HG03460 (cell line): ENCODE results near the gene STX10.

Source experiments
- ATAC-seq: cut with Tn5 transposase; IDR thresholded peaks from one replicate; pipeline ENCODE4 v1.9.1; 2021; ENCODE audit not compliant: unreplicated experiment

The STX10 gene

DNA sequence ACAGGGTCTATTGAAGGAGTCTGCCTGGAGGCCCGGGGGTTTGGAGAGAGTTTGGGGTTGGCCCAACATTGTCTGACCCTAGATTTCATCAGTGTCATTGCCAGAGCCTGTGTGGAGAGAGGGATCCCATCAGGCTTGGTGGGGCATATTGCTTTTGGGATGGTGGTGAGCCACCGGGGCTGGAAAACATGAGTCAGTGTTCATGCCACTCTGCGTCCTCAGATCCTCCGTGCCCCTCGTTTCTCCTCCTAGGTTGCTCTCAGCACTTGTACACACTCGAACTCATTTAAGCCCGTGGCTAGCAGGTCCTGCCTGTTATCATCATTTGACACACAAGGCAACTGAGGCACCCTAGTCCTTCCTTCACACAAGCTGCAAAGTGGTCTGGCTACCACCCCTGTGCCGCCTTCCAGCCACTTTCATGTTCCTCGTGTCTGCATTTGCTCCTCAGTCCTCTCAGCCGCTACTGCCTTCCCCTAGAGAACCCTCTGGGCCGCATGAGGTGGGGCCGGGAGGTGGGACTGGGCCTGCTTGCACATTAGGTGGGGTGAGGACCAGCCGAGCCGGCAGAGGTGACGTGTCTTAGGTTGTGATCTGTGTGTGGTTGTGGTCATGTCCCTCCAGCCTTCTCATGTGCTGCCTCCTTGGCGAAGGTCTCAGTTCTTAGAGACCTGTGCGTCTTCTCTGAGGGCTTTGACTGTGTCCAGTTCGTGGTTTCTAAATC lies 28.5 kb downstream of the STX10 start:
- ATAC-seq = no peak

DNA sequence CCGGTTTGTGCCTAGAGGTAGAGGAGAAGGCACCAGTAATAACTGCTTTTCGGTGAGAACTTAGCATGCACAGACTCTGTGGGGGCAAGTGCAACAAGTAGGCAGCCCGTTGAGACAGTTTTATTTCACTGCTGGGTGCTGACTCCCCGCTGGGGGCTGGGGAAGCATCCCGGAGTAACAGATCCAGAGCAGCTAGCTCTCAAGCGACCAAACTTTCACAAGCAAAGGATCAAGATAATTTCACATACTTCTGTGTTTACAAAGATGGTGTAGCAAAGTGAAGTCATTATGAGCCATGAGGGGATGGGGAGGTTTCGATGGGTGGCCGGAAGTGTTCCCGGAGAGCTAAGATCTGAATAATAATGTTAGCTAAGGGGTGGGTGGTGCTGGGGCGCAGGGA lies 29.4 kb downstream of the STX10 start:
- no peak for ATAC-seq

DNA sequence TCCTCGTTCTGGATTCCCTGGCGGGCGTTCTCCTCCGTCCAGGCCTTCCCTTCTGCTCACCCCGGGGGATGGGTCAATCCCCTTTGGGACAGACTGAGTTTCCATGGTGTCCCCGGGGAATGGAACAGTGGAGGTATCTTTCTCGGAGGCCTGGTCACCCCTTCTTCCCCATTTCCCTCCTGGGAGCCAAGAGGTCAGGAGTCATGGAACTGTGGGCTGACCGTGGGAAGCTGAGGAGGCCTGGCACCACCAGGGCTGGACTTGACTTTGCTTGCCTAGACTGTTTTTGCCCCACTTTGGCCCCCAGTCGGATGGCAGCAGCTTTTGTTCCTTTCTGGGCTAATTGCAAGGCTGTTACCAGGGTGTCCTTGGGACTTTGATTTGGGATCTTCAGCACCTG lies 30.1 kb downstream of the STX10 start:
- no peak for ATAC-seq

DNA sequence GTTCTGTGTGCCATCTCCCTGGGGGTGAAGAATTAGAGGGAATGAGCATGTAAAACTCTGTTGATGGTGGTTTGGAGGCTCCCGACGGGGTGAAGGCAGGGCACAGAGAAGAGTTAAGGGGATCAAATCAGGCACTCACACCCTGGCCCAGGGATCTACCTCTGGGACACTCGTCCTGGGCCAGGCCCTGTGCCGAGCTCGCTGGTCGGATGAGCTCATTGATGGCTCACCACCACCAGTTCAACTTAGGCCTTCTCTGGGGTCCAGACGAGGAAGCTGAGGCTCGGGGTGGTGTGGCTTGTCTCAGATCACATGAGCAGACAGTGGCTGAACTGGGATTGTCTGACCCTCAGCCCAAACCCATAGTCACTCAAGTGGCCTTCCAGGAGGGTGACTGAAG lies 30.5 kb downstream of the STX10 start:
- ATAC-seq = no peak

DNA sequence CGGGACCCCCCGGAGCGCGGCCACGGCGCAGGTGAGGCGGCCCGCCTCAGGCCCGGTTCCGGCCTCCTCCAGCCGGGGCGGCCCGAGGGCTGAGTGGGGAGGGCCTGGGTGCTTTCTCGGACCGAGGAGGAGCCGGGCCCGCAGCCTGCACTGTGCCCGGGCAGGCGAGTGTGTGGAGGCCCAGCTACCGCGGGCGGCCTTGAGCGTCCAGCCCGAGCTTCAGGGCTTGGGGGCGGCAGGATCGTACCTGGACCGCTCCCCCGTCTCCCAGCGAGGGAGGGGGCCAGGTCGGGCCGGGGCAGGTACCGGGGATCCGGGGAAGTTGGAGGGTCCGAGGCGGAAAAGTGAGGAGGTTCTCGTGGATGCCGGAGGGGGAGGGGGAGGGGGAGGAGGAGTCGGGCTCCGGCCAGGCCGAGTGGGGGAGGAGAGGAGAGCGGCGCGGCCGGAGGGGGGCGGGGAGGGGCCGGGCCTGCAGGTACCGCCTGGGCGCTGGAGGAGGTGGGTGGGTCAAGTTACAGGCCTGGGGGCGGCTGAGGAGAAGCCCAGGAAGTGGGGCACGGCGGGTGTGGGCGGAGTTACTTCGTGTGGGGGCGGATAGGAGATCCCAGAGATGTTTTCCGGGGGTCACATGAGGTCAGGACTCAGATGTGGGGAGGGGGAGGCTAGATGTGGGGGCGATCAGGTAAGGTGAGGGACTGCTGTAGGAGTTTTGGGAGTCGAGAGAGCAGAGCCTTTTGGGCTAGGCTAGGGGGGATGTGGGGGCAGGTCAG lies 31.6 kb downstream of the STX10 start:
- ATAC-seq = no peak

DNA sequence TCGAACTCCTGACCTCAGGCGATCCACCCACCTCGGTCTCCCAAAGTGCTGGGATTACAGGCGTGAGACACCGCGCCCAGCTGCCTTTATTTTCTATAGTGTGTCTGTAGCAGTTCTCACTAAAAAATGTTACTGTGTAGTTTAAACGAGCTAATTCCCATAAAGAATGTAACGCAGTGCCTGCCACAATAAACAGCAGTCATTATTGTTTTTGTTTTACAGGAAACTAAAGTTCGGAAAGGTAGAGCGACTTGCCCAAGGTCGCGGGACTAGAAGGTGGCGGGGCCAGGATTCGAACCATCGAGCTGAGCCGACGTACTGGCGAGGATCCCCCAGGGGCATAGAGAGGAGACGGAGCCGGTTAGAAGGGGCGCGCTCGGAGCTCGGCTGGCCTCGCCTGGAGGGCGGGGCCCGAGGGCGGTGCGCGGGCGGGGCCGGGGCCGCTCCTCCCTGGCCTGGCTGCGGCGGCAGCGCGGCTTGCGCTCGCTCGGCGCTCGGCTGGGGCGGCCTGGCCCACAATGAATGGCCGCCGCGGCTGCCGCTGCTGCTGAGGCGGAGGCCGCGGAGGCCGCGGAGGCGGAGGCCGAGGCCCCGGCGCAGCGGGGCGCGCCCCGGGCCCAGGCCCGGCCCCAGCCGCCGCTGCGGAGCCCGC lies 32.3 kb downstream of the STX10 start, which contains the start of gene NACC1:
NACC1 (plus strand) TSS at position 493 of the 652 bp plus-strand sequence. CDS start 16,944 bp downstream, outside the sequence.
- ATAC-seq = peak; percentile 64

DNA sequence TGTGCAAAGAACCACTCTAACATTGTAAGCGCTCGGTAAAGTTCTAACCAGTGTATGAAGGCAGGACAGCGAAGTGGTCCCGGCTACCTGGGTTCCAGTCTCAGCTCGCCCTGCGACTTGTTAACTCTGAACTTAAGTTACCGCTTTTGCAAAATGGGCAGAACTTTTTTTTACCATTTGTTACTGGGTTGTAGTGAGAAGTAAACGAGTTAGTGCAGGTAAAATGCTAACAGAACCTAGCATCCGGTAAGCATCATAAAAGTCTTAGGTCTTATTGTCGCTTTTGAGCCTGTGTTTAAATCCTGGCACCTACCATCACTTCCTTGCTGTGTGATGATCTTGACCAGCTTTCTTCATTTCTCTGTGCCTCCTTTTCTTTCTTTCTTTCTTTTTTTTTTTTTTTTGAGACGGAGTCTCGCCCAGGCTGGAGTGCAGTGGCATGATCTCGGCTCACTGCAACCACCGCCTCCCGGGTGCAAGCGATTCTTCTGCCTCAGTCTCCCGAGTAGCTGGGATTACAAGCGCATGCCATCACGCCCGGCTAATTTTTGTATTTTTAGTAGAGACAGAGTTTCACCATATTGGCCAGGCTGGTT lies 32.9 kb downstream of the STX10 start:
- ATAC-seq = no peak

DNA sequence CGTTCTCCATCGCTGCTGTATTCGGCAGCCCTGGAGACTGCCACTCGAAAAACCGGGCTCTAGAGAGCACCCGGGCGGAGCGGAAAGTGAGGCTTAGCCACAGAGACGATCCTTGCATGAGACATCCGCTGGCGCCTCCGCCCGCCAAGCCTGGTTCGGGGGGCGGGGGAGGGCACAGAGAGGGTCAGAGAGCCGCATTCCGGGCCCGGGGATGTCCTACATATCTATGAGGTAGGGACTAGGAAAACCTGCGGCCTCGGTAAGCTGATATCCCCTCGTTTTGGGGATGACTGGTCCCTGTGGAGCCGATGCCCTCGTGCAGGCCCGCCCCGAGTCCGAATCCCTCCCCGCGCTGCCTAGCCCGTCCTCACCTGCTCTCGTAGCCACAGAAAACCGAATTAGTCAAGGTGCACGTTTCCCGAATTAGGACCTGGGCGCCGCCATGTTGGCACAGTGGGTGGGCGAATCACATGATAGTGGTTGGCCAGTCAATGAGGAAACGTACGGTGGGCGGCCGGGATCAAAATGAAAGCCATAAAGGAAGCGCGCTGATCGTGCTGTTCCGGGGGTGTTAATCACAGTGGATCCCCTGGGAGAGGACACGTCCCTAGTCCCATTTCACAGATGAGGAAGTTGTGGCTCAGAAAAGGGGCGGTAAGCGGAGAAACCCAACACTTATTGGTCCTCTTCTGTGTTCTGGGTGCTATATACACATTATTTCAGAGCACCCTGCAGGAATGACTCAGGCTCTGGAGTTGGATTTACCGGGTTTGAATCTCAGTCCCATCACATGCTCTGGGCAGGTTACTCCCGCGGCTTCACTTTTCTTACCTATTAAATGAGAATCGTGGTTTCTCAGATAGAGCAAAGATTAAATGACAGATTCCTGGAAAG lies 33.6 kb downstream of the STX10 start, which contains the start of gene TRMT1:
TRMT1 (minus strand) TSS at position 459 of the 894 bp plus-strand sequence; CDS start at position 118, 341 bp downstream.
- ATAC-seq = peak; percentile 52

DNA sequence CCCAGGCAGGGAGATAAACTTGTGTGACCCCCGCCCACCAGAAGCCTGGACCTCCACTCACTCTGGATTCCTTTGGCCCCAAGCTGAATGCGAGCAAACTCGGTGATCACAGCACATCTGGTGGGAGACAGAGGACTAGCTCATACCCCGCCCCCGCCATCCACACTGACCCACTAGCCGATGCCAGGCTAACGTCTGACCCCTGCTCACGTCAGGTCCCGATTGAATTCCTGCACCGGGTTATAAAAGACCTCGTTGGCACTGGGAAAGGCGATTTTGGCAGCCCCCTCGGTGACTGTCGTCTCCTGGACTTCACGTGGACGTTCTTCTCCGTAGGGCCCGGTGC lies 34.3 kb downstream of the STX10 start:
- no peak for ATAC-seq

DNA sequence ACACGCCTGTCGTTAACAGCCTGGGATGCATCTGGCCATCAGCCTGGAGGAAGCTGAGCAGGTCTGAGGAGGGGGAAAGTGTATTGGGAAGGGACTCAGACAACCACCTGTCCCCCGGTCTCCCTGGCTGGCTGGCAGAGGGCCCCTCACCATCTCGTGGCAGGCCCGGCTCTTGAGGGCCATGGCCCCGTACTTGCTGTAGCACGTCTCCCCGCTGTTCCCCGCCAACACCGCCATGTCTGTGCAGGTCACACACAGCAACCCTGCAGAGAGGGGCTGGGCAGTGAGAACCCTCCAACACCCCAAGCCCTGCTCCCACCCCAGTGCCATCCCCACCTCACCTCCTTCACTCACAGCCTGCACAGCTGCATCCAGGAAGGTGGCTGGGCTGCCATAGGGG lies 37.6 kb downstream of the STX10 start:
- no peak for ATAC-seq

DNA sequence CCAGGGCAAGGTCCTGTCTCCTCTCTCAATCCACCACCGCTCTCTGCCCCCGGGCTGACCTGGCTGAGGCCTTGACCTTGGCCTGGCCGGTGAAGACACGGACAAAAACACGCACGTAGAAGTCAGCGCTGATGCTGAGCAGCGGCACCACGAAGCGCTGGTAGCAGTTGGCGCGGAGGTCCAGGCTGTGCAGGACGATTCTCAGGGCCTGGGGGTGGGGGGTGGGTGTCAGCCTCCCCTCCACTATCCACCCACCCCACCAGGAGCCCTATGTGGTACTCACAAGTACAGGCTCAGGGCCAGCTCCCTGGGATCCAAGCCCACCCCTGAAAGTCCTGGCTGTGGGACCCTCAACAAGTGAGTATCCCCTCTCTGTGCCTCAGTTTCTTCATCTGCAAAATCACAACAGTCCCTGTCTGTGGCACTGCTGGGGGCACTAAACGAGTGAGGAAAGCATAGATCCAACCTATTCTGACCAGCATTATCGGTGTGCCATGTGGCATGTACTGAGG lies 40.0 kb downstream of the STX10 start:
- no peak for ATAC-seq

DNA sequence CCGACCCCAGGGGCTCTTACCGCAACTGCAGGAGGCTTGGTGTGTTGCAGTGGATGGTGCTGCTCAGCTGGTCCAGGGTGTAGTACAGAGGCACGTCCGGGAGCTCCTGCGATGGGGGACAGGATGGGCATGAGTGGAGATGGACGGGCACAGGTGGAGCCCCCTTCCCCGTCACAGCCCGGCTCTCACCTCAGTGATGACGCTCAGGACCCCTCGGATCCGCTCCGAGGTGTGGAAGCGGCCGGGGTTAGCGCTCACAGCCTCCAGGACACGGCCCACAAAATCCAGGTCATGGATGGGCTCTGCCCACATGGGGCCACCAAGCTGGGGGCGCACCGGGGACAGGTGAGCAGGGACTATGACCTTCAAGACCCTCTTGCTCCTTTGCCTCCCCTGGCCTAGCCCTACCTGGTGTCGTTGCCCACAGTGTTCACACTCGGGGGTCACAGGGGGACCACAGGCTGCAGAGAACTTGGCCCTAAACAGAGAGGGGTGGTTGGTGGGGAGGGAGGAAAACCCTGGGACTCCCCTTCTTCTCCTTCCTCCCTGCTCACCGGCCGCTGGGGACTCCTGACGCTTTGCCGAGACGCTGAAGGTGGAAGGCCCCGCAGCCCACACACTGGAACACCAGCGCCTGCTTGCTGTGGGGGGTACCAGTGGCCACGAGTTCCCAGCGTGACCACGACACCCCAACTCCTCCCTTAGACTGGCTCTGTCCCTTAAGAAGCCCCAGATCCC lies 40.6 kb downstream of the STX10 start:
- ATAC-seq = no peak

DNA sequence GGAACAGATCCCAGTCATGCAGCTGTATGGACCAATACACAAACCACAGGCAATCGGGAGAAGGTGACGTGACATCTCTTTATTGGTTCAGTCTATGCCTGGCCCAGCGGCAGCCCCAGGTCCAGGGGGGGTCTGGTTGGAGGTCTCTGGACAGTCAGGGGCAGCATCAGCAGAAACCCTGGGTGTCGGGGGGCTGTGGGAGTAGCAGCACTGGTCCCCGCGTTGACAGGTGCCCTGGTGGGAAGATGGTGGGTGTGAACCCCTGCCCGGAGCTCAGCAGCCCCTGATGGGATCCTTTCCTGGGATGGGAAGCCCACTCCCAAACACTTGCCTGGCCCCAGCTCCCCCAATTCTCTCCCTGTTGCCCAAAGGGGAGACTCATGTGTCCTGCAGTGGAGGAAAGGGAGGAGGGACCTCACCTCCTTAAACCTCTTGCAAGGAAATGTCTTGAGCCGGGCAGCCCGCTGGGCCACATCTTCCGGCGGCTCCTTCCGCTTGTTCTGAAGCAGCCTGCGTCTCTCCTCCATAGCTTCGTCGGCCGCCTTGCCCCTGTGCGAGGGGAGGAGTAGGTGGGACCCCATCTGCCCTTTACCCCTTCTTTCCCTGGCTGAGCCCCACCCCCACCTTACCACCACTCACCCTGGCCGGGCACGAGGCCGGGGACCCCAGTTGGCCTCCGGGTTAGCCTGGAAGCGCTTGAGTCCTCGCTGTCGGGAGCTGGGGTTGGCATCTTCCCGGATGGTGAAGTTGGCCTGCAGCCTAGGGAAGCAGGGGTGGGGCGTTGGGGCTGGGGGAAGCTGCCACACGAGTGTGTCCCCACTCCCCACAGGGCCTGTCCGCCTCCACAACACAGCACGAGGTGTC lies 45.1 kb downstream of the STX10 start:
- ATAC-seq = no peak

DNA sequence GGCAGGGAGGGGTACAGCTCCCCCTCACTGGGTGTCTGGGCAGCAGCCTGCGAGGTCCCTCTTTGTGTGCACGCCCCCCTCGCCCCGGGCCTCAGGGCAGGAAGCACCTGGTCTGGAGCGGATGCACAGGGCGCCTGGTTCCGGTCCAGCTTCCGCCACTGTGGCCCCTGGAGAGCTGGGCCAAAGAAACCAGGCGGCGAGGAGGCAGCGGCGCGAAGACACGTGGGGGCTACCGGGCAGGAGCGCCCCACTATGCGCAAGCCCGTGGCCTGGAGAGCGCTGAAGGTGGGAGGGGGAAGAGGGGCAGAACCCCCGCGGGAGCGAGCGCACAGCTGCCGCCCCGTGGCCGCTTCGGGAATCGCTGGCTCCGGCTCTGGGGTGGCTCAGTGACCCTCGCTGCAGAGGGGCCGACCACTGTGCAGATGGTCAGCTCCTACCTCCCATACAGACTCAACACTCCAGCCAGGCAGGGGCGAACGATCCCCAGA lies 45.8 kb downstream of the STX10 start:
- ATAC-seq = no peak

DNA sequence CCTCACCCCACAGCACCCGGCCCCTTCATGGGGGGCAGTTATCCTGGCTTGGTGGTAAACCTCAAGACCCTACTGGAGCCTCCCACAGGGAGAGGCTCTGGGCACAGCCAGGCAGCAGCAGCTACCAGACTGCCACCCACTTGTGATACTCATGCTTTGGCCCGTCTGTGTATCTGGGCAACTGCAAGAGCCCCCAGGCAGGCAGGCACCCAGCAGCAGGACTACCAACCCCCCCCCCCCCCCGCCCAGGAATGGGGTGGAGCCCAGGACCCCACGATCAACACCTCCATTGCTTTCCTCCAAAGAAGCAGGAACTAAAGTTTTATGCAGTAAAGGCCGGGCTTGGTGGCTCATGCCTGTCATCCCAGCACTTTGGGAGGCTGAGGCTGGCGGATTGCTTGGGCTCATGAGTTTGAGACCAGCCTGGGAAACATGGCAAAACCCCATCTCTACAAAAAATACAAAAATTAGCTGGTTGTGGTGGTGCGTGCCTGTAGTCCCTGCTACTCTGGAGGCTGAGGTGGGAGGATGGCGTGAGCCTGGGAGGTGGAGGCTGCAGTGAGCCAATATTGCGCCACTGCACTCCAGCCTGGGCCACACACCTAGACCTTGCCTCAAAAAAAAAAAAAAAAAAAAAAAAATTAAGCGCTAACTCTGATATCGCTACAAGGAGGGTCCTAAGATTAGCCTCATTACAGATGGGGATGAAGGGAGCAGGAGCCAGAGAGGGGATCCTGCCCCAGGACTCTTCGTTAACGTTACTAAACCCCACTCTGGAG lies 46.4 kb downstream of the STX10 start:
- no peak for ATAC-seq

DNA sequence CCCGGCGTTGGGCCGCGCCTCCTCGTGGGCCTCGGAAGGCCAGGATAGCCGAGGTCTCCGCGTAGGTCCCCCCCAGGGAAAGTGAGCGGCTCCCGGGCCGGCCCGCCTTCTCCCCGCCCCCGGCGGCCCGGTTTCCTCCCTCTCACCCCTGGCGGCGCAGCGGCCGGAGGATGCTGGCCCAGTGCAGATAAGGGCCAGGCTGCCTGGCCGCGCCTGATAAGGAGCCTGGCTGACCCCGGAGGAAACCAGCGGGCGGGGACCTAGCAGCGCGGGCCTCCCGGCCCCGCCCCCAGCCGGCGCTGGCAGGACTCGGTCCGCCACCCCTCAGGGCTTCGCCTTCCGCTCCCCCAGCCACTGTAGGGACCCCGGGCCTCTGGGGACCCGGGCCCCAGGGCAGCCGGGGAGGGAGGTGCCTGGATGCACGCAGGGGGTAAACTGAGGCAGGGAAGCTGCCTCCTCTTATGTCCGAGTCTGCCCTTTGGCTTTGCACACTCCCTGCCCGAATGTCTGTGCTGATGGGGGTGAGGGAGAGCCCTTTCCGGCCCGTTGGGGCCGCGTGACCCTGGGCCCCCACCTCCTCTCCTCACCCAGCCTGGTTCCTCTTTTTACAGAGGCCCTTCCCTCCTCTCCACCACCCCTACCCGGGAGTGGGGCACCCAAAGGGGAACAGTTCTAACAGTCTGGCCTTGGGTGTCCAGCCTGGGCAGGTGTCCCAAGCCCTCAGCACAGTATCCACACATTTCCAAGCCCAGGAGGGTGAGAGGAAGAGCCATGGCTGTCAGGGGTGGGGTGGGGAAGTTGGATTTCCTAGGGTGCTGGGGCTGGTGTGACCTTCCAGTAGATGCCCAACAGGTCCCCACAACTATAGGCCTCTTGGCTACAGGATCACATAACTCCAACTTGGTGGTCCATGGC lies 47.3 kb downstream of the STX10 start, which contains the start of gene LYL1:
LYL1 (minus strand) TSS at position 193 of the 915 bp plus-strand sequence. CDS start 1,687 bp downstream, outside the sequence.
- no peak for ATAC-seq

DNA sequence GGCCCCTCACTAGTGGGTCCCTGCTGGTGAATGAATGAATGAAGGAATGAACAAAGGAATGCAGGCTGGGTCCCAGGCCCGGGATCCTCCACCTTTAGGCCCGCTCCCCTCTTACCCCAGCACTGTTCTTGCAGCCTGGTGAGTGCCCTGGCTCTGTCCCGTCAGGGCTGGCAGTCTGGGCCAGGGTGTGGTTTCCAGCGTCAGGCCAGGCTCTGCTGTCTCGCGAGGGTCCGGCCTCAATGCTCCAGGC lies 47.8 kb downstream of the STX10 start:
- ATAC-seq = no peak
